AG04450 (cell line): Measurements from ENCODE around the gene TMEM127. TPM values are rescaled to one million over a fixed set of nuclear protein-coding genes. Genes with fewer than 3 reads are reported as not detected.
A peak's percentile ranks its signal among the peaks of the same experiment; 100 is the strongest.

Experiments used
- CTCF ChIA-PET: fragments of 300-600, 350-600 bp; formaldehyde crosslinking; extraction: SDS; loops from one replicate; lab custom pipeline; 2022; ENCODE audit warnings: antibody characterized with exemption, inconsistent platforms; lab: Charles Lee
- POLR2A ChIA-PET: fragments of 350-600 bp; formaldehyde crosslinking; extraction: SDS; loops from one replicate; lab custom pipeline; 2021; ENCODE audit warnings: antibody characterized with exemption, inconsistent platforms; lab: Yijun Ruan, JAX
- DNase-seq: peaks from one replicate; pipeline ENCODE4 v3.0.0-alpha.2; 2011; ENCODE audit warnings: low read depth, low spot score
- H3K27ac ChIP-seq: one replicate; pipeline ENCODE4 v1.5.1; 2012; ENCODE audit warnings: low read depth, low read length, control low read depth
- H3K27me3 ChIP-seq: one replicate; pipeline ENCODE4 v1.6.0; 2012; ENCODE audit warnings: low read length; ENCODE audit not compliant: control insufficient read depth, insufficient read depth
- H3K4me3 ChIP-seq: 2 replicates; pipeline ENCODE4 v1.5.1; 2011; ENCODE audit warnings: mild to moderate bottlenecking, low read depth, low read length, control low read depth
- H3K9me3 ChIP-seq: 2 replicates; pipeline ENCODE4 v1.5.1; 2012; ENCODE audit warnings: low read length; ENCODE audit not compliant: control insufficient read depth, insufficient read depth
- CTCF ChIP-seq: IDR thresholded peaks from 2 replicates; pipeline ENCODE4 v1.5.1; 2011; ENCODE audit warnings: low read depth, low read length, control low read depth, inconsistent platforms
- polyA plus RNA-seq: library from polyadenylated mRNA; depleted of rRNA; stranded (reverse); fragments of >200 nt; gene quantifications from 2 replicates; pipeline ENCODE4 v1.2.3, GENCODE V29; 2011

Gene TMEM127
- polyA plus RNA-seq, 1 experiment, result 45.3 TPM

- peak within 1 kb of the TSS; percentile 88 for H3K4me3 ChIP-seq
- H3K27me3 ChIP-seq, result no peaks in the 10 kb centered on the region
- peak; percentile 94 for DNase-seq
- CTCF ChIA-PET, result interaction anchor here (0.6 to 2.5 kb wide), 3 partner anchors 34 to 185 kb away, joined by 4 to 7 read pairs (median 4); no protein-coding TSS in a partner anchor
- no peaks in the 10 kb centered on the region; the same call in 1 of the 2 replicates for H3K9me3 ChIP-seq
- POLR2A ChIA-PET, result interaction anchor here (0.8 to 2.2 kb wide), 12 partner anchors 9 to 186 kb away, joined by 3 to 18 read pairs (median 4); partner anchors contain the start of genes CIAO1 and NCAPH
- peak within 1 kb of the TSS; percentile 87 for H3K27ac ChIP-seq
- no peak for TF ChIP-seq CTCF
These were observed 57.4 kb downstream of the TMEM127 start, which contains the start of gene STARD7 for GRCh38 chr2:96208143-96209010. TSS of gene STARD7 (minus strand) at chr2:96208827. CDS start at chr2:96208434, 393 bp downstream.

GRCh38 chr2:96207774-96208142, 58.0 kb downstream of the TMEM127 start:
- Histone ChIP-seq H3K9me3 (no peaks in the 10 kb centered on the region; the same call in 1 of the 2 replicates), H3K27me3 (no peaks in the 10 kb centered on the region), H3K4me3 (peak overlapping the region; percentile 88), H3K27ac (peak overlapping the region; percentile 61)
- POLR2A ChIA-PET, result interaction anchor here (0.8 to 2.2 kb wide), 10 partner anchors 8 to 128 kb away, joined by 3 to 18 read pairs (median 5); partner anchors contain the start of gene NCAPH
- no peak for DNase-seq
- TF ChIP-seq CTCF, result no peak
- CTCF ChIA-PET, result interaction anchor here (0.6 kb wide), 1 partner anchor 184 kb away, joined by 4 read pairs; no protein-coding TSS in a partner anchor

- H3K4me3 ChIP-seq, result peak overlapping the region; percentile 88
- H3K27ac ChIP-seq, result no peak overlapping the region
- TF ChIP-seq CTCF, result no peak
- no peaks in the 10 kb centered on the region for H3K27me3 ChIP-seq
- ChIA-PET POLR2A (interaction anchor here (1.1 to 2.2 kb wide), 4 partner anchors 12 to 128 kb away, joined by 3 to 18 read pairs (median 6); partner anchors contain the start of gene NCAPH), CTCF (interaction anchor here (0.7 to 1.0 kb wide), 2 partner anchors 68 to 185 kb away, joined by 3 read pairs; no protein-coding TSS in a partner anchor)
- H3K9me3 ChIP-seq, result no peaks in the 10 kb centered on the region; the same call in 1 of the 2 replicates
- DNase-seq, result no peak
These were observed 58.6 kb downstream of the TMEM127 start for GRCh38 chr2:96207073-96207773.

- Histone ChIP-seq H3K4me3 (peak overlapping the region; percentile 29), H3K27ac (peak overlapping the region; percentile 34), H3K9me3 (no peaks in the 10 kb centered on the region; the same call in 1 of the 2 replicates), H3K27me3 (no peaks in the 10 kb centered on the region)
- TF ChIP-seq CTCF, result no peak
- ChIA-PET POLR2A (no interaction called here), CTCF (no interaction called here)
- DNase-seq, result no peak
These were observed 59.9 kb downstream of the TMEM127 start for GRCh38 chr2:96205888-96206287.
